Vagina (tissue), 2 donors: Measurements from ENCODE around the gene CCDC57. TPM values are rescaled to one million over a fixed set of nuclear protein-coding genes. Genes with fewer than 3 reads are reported as not detected.

Experiments used
- DNase-seq, 2 donors: peaks; one replicate each; pipeline ENCODE4 v3.0.0-alpha.2; 2017; ENCODE audit errors: extremely low spot score in 2 of 2
- H3K27ac ChIP-seq: fragments of 200-600 bp; sonication (generic); one replicate; pipeline ENCODE4 v1.5.1; 2019
- H3K27me3 ChIP-seq: fragments of 200-600 bp; sonication (generic); one replicate; pipeline ENCODE4 v1.5.1; 2019
- H3K36me3 ChIP-seq, 2 donors: fragments of 200-600 bp; sonication (generic); one replicate each; pipeline ENCODE4 v1.5.1; 2017 to 2019
- H3K4me1 ChIP-seq: fragments of 200-600 bp; sonication (generic); one replicate; pipeline ENCODE4 v1.5.1; 2019
- H3K4me3 ChIP-seq, 2 donors: fragments of 200-600 bp; sonication (generic); 1 replicate in 1 of 2; 2 replicates in 1 of 2; pipeline ENCODE4 v1.5.1; 2016 to 2019
- H3K9me3 ChIP-seq: fragments of 200-600 bp; sonication (generic); one replicate; pipeline ENCODE4 v1.5.1; 2019
- POLR2A ChIP-seq, 2 donors: fragments of 450-650 bp; IDR thresholded peaks; one replicate each; pipeline ENCODE4 v1.6.1; 2017; ENCODE audit warnings: antibody characterized with exemption in 2 of 2, mild to moderate bottlenecking in 2 of 2, moderate library complexity in 2 of 2
- POLR2AphosphoS5 ChIP-seq, 2 donors: sonication (generic); formaldehyde crosslinking; IDR thresholded peaks; one replicate each; pipeline ENCODE4 v1.9.0; 2017; ENCODE audit warnings: antibody characterized with exemption in 2 of 2, mild to moderate bottlenecking in 2 of 2, low read depth in 1 of 2; ENCODE audit not compliant: insufficient read depth in 1 of 2
- intact Hi-C: fragments of 100-400 bp; cut with DNase I; formaldehyde crosslinking; loops from one replicate; pipeline ENCODE4 v1.15.1; 2023
- total RNA-seq: library from RNA; depleted of rRNA; stranded (reverse); fragments of >200 nt; gene quantifications from one replicate; pipeline ENCODE4 v1.2.3, GENCODE V29; 2016
- TF ChIP-seq, protein P1 (sequence below), 3 experiments: fragments of 450-650 bp in 2 of 3; fragments of 200-600 bp in 1 of 3; sonication (generic) in 1 of 3; IDR thresholded peaks; one replicate each; pipeline ENCODE4 v1.5.1; 2017 to 2019; ENCODE audit warnings: antibody characterized with exemption in 3 of 3, mild to moderate bottlenecking in 2 of 3, moderate library complexity in 2 of 3

Gene CCDC57
- total RNA-seq, 1 donor from 2014 or later, result 26.5 TPM

DNA sequence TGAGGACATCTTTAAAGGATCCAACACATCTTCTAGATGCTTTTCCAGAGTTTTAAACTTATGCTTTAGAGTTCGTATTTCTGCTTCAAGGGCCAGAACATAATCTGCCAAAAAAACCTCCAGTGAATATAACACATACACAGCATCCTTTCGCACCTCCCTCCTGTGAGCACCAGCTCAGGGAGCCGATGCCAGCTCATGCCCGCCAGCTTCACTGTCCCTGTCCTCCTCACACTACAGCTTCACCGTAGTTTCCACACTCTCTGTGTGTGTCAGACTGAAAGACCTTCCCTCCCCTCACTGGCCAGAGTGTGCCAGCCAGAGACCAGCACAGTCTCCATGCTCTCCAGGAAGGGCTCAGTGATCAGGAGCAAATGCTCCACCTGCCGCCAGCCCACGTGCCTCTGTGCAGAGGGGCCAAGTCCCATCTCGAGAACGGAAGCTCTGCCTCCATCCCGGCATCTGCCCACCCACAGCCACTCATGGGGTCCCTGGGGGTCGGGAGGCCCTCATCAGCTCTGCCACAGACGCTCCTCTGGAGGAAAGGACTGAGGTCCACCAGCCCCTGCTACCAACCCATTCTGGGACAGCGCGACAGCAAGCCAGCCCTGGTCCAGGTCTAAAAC is 40.8 kb downstream of the CCDC57 start:
- no peaks in the 10 kb centered on the region for H3K27me3 ChIP-seq
- no peak overlapping the region for H3K4me3 ChIP-seq
- TF ChIP-seq POLR2AphosphoS5 (IDR thresholded peaks at IDR 0.05; ENCODE audit: insufficient read depth in 1 of 2, low read depth in 1 of 2), result no peak
- TF ChIP-seq, protein P1, sequence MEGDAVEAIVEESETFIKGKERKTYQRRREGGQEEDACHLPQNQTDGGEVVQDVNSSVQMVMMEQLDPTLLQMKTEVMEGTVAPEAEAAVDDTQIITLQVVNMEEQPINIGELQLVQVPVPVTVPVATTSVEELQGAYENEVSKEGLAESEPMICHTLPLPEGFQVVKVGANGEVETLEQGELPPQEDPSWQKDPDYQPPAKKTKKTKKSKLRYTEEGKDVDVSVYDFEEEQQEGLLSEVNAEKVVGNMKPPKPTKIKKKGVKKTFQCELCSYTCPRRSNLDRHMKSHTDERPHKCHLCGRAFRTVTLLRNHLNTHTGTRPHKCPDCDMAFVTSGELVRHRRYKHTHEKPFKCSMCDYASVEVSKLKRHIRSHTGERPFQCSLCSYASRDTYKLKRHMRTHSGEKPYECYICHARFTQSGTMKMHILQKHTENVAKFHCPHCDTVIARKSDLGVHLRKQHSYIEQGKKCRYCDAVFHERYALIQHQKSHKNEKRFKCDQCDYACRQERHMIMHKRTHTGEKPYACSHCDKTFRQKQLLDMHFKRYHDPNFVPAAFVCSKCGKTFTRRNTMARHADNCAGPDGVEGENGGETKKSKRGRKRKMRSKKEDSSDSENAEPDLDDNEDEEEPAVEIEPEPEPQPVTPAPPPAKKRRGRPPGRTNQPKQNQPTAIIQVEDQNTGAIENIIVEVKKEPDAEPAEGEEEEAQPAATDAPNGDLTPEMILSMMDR (IDR thresholded peaks at IDR 0.05), result no peak
- TF ChIP-seq POLR2A (IDR thresholded peaks at IDR 0.05), result no peak
- intact Hi-C loops, result no loop called here
- no peak overlapping the region for H3K27ac ChIP-seq
- H3K36me3 ChIP-seq, result peaks cover 0 to 11% of the 10 kb centered on the region in 2 donors
- H3K4me1 ChIP-seq, result no peaks in the 10 kb centered on the region
- no peak for DNase-seq
- H3K9me3 ChIP-seq, result no peaks in the 10 kb centered on the region

DNA sequence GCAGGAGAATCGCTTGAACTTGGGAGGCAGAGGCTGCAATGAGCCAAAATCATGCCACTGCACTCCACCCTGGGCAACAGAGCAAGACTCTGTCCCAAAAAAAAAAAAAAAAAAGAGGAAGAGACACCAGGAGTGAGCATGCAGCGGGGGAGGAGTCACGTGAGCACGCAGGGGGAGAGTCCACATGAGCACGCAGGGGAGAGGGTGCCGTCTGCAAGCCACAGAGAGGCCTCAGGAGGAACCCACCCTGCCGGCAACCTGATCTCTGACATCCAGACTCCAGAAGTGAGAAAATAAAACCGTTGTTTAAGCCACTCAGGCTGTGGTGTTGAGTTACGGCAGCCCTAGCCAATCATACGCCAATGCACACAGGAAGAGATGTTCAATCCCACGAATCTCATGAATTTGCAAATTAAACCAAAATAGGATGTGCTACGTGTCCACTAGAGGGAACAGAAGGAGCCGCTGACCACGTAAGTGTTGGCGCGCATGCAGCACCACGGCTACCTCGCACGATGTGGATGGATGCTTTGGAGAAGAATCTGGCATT is 42.2 kb downstream of the CCDC57 start:
- Histone ChIP-seq H3K27ac (no peak overlapping the region), H3K9me3 (no peaks in the 10 kb centered on the region), H3K36me3 (peaks cover 0 to 16% of the 10 kb centered on the region in 2 donors), H3K4me3 (no peak overlapping the region), H3K27me3 (no peaks in the 10 kb centered on the region), H3K4me1 (no peaks in the 10 kb centered on the region)
- TF ChIP-seq, protein P1 (IDR thresholded peaks at IDR 0.05), result no peak
- TF ChIP-seq POLR2A (IDR thresholded peaks at IDR 0.05) (no peak), POLR2AphosphoS5 (IDR thresholded peaks at IDR 0.05; ENCODE audit: insufficient read depth in 1 of 2, low read depth in 1 of 2) (no peak)
- DNase-seq, result no peak
- intact Hi-C loops, result no loop called here

DNA sequence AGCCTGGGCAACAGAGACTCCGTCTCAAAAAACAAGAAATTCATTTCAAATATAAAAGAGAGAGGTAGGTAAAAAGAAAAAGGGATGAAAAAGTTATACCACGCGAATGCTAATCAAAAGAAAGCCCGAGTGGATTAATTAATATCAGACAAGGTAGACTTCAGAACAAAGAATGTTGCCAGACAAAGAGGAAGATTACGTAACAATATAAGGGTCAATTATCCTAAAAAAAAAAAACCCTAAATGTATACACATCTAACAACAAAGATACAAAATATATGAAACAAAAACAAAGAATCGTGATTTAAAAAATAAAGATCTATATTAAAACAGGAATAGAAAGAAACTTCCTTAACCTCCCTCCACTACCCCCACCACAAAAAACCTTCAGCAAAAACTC is 44.1 kb downstream of the CCDC57 start:
- TF ChIP-seq, protein P1 (IDR thresholded peaks at IDR 0.05), result no peak
- TF ChIP-seq POLR2A (IDR thresholded peaks at IDR 0.05), result no peak
- TF ChIP-seq POLR2AphosphoS5 (IDR thresholded peaks at IDR 0.05; ENCODE audit: insufficient read depth in 1 of 2, low read depth in 1 of 2), result no peak
- intact Hi-C loops, result no loop called here
- DNase-seq, result no peak
- Histone ChIP-seq H3K27ac (no peak overlapping the region), H3K4me3 (no peak overlapping the region), H3K36me3 (peaks cover 0 to 19% of the 10 kb centered on the region in 2 donors), H3K4me1 (no peaks in the 10 kb centered on the region), H3K27me3 (no peaks in the 10 kb centered on the region), H3K9me3 (no peaks in the 10 kb centered on the region)

DNA sequence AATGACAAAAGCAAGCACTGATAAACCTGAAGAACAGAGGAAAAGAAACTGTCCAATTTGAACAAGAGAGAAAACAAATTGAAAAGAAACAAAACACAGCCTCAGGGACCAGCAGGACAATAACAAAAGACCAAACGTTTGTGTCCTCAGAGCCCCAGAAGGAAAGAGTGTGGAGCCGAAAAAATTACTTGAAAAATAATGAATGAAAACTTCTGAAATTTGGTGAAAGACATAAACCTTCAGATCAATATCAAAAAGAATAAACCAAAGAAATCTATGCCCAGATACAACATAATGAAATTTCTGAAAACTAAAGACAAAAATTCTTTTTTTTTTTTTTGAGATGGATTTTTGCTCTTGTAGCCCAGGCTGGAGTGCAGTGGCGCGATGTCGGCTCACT is 45.6 kb downstream of the CCDC57 start:
- DNase-seq, result no peak
- H3K36me3 ChIP-seq, result peaks cover 0 to 28% of the 10 kb centered on the region in 2 donors
- no peaks in the 10 kb centered on the region for H3K9me3 ChIP-seq

More for the DNA sequence above, 45.6 kb downstream of the CCDC57 start:
- intact Hi-C loops, result no loop called here
- no peak overlapping the region for H3K27ac ChIP-seq
- TF ChIP-seq POLR2A (IDR thresholded peaks at IDR 0.05) (no peak), POLR2AphosphoS5 (IDR thresholded peaks at IDR 0.05; ENCODE audit: insufficient read depth in 1 of 2, low read depth in 1 of 2) (no peak)
- TF ChIP-seq, protein P1 (IDR thresholded peaks at IDR 0.05), result no peak
- H3K4me1 ChIP-seq, result no peaks in the 10 kb centered on the region
- no peaks in the 10 kb centered on the region for H3K27me3 ChIP-seq
- H3K4me3 ChIP-seq, result no peak overlapping the region
